B cell (primary cell): Measurements from ENCODE around the gene VMO1. TPM values are rescaled to one million over a fixed set of nuclear protein-coding genes. Genes with fewer than 3 reads are reported as not detected.
A peak's percentile ranks its signal among the peaks of the same experiment; 100 is the strongest.

ENCODE experiments used
- ATAC-seq: fragments of 200-7000 bp; cut with Tn5 transposase; one replicate; pipeline ENCODE4 v1.10.0; 2021; ENCODE audit warnings: low read depth, mild to moderate bottlenecking, moderate number of reproducible peaks, moderate library complexity
- CTCF ChIA-PET: fragments of 350-600 bp; sonication (Branson Sonifier 250); formaldehyde crosslinking; loops from one replicate; lab custom pipeline; 2021; ENCODE audit warnings: antibody characterized with exemption, inconsistent platforms; lab: Charles Lee
- POLR2A ChIA-PET: fragments of 350-600 bp; sonication (Branson Sonifier 250); formaldehyde crosslinking; loops from one replicate; lab custom pipeline; 2021; ENCODE audit warnings: antibody characterized with exemption; lab: Charles Lee
- DNase-seq: peaks from one replicate; pipeline ENCODE4 v3.0.0; 2013
- H2AFZ ChIP-seq: 2 replicates; pipeline ENCODE4 v1.6.1; 2012; ENCODE audit warnings: mild to moderate bottlenecking, low read depth, low read length; ENCODE audit not compliant: insufficient read depth, poor library complexity, severe bottlenecking
- H3K27ac ChIP-seq, 2 donors: 1 replicate in 1 of 2; 2 replicates in 1 of 2; pipeline ENCODE4 v1.5.1; 2012 to 2013; ENCODE audit warnings: low read length in 2 of 2, mild to moderate bottlenecking in 2 of 2, moderate library complexity in 1 of 2
- H3K27me3 ChIP-seq, 4 experiments: fragments of 200-600 bp in 1 of 4; sonication (generic) in 1 of 4; replicated peaks in 1 of 4; 1 replicate in 2 of 4; 2 replicates in 2 of 4; pipeline versions ENCODE4 v1.6.1 to v1.7.0; 2013 to 2016; ENCODE audit warnings: low read length in 3 of 4, mild to moderate bottlenecking in 2 of 4, mixed read lengths in 1 of 4, moderate library complexity in 1 of 4; ENCODE audit not compliant: insufficient read depth in 4 of 4, control insufficient read depth in 3 of 4; ENCODE audit errors: control extremely low read depth in 1 of 4
- H3K36me3 ChIP-seq, 2 experiments: replicated peaks in 1 of 2; 1 replicate in 1 of 2; 2 replicates in 1 of 2; pipeline versions ENCODE4 v1.6.1 to v1.7.1; 2013; ENCODE audit warnings: low read length in 1 of 2; ENCODE audit not compliant: insufficient read depth in 2 of 2, control insufficient read depth in 1 of 2; ENCODE audit errors: control extremely low read depth in 1 of 2, extremely low read depth in 1 of 2
- H3K4me1 ChIP-seq, 2 donors: fragments of 200-600 bp in 1 of 2; sonication (generic) in 1 of 2; 1 replicate in 1 of 2; 2 replicates in 1 of 2; pipeline versions ENCODE4 v1.5.1 to v1.6.1; 2013 to 2017; ENCODE audit warnings: low read length in 2 of 2; ENCODE audit not compliant: control insufficient read depth in 2 of 2, insufficient read depth in 2 of 2
- H3K4me2 ChIP-seq: replicated peaks from 2 replicates; pipeline ENCODE3; 2012; ENCODE audit warnings: mild to moderate bottlenecking, low read depth, low read length; ENCODE audit not compliant: poor library complexity, severe bottlenecking
- H3K4me3 ChIP-seq, 5 experiments: fragments of 200-600 bp in 1 of 5; sonication (generic) in 1 of 5; 1 replicate in 3 of 5; 2 replicates in 2 of 5; pipeline versions ENCODE4 v1.5.1 to v1.7.0; 2011 to 2016; ENCODE audit warnings: low read length in 4 of 5, mild to moderate bottlenecking in 4 of 5, low read depth in 2 of 5, control low read depth in 1 of 5, moderate library complexity in 1 of 5; ENCODE audit not compliant: insufficient read depth in 1 of 5; ENCODE audit errors: control extremely low read depth in 1 of 5, extremely low read depth in 1 of 5
- H3K79me2 ChIP-seq: fragments of 200-600 bp; sonication (generic); one replicate; pipeline ENCODE4 v1.6.0; 2016; ENCODE audit warnings: low read length; ENCODE audit not compliant: control insufficient read depth, insufficient read depth
- H3K9ac ChIP-seq: fragments of 200-600 bp; sonication (generic); 2 replicates; pipeline ENCODE4 v1.6.1; 2017; ENCODE audit warnings: mild to moderate bottlenecking, low read length, moderate library complexity
- H3K9me3 ChIP-seq, 3 donors: one replicate each; pipeline versions ENCODE4 v1.6.1 to v1.7.1; 2013; ENCODE audit warnings: low read length in 2 of 3; ENCODE audit not compliant: control insufficient read depth in 2 of 3, insufficient read depth in 1 of 3; ENCODE audit errors: control extremely low read depth in 1 of 3
- H4K20me1 ChIP-seq: 2 replicates; pipeline ENCODE4 v1.6.0; 2012; ENCODE audit warnings: mild to moderate bottlenecking, low read length; ENCODE audit not compliant: insufficient read depth, control insufficient read depth, poor library complexity, severe bottlenecking
- H3K27ac Mint-ChIP-seq: one replicate; pipeline ENCODE4 v1.8.0; 2021; ENCODE audit warnings: mixed read lengths
- H3K27me3 Mint-ChIP-seq: one replicate; pipeline ENCODE4 v1.8.0; 2021; ENCODE audit warnings: mixed read lengths
- H3K4me1 Mint-ChIP-seq: one replicate; pipeline ENCODE4 v1.8.0; 2021; ENCODE audit warnings: mixed read lengths
- H3K4me3 Mint-ChIP-seq: one replicate; pipeline ENCODE4 v1.8.0; 2021; ENCODE audit warnings: mixed read lengths
- H3K9me3 Mint-ChIP-seq: one replicate; pipeline ENCODE4 v1.8.0; 2022; ENCODE audit warnings: mixed read lengths; ENCODE audit not compliant: insufficient read depth
- CTCF ChIP-seq: fragments of 200-600 bp; IDR thresholded peaks from one replicate; pipeline ENCODE4 v1.8.0; 2022; ENCODE audit warnings: antibody characterized with exemption, mild to moderate bottlenecking
- EZH2 ChIP-seq: IDR thresholded peaks from 2 replicates; pipeline ENCODE4 v1.6.1; 2012; ENCODE audit warnings: borderline replicate concordance, low read depth, mild to moderate bottlenecking, moderate library complexity, low read length; ENCODE audit not compliant: insufficient read depth, poor library complexity, severe bottlenecking
- WGBS: methylation state at CpG from one replicate; pipeline ENCODE4 v1.1.5; 2013; ENCODE audit warnings: missing lambda C conversion rate; ENCODE audit not compliant: insufficient coverage; 5-methylcytosine and 5-hydroxymethylcytosine counted together
- intact Hi-C: fragments of 100-400 bp; cut with micrococcal nuclease; formaldehyde crosslinking; loops from one replicate; pipeline ENCODE4 v1.10.0; 2022
- polyA plus RNA-seq: library from polyadenylated mRNA; depleted of rRNA; stranded (reverse); fragments of >200 nt; gene quantifications from 2 replicates; pipeline ENCODE4 v1.2.3, GENCODE V29; 2012
- total RNA-seq, 2 donors: library from RNA; stranded (reverse); fragments of 120-200 nt in 1 of 2; gene quantifications; 1 replicate in 1 of 2; 2 replicates in 1 of 2; pipeline versions ENCODE4 v1.2.3 to v1.2.4, GENCODE V29; 2013 to 2022

The VMO1 gene
- total and polyA plus RNA-seq, 2 donors (not counting 1 experiment from before 2014, with no cell fraction given) = 0.57 TPM; not detected in 1

- ATAC-seq = no peak
These were observed 50.1 kb downstream of the VMO1 start for GRCh38 chr17:4735876-4736651.

More at GRCh38 chr17:4735876-4736651, 50.1 kb downstream of the VMO1 start:
- H3K27ac ChIP-seq = peak overlapping the region in 1 of 2 donors; percentile 29
- H4K20me1 ChIP-seq = peaks cover 13% of the 10 kb centered on the region
- Mint-ChIP-seq H3K27me3 (no peaks in the 10 kb centered on the region), H3K4me1 (peaks cover 60% of the 10 kb centered on the region), H3K9me3 (no peaks in the 10 kb centered on the region), H3K4me3 (peak overlapping the region; percentile 19), H3K27ac (peak overlapping the region; percentile 87)
- H3K9ac ChIP-seq = no peak overlapping the region
- peaks cover 14% of the 10 kb centered on the region for H3K79me2 ChIP-seq
- peaks cover 0 to 4% (median 0%) of the 10 kb centered on the region in 4 experiments for H3K27me3 ChIP-seq
- ChIA-PET CTCF (interaction anchor here (1.2 to 1.5 kb wide), 3 partner anchors 26 to 54 kb away, joined by 3 to 6 read pairs (median 5); partner anchors contain the start of gene ARRB2), POLR2A (no interaction called here)
- no peak overlapping the region for H2AFZ ChIP-seq
- no peak for DNase-seq
- TF ChIP-seq EZH2 (no peak), CTCF (no peak)
- peaks cover 42 to 60% of the 10 kb centered on the region in 2 donors for H3K4me1 ChIP-seq
- intact Hi-C loops = no loop called here
- no peak overlapping the region for H3K4me3 ChIP-seq
- H3K36me3 ChIP-seq = no peaks in the 10 kb centered on the region
- H3K9me3 ChIP-seq = no peaks in the 10 kb centered on the region
- no peak overlapping the region for H3K4me2 ChIP-seq
- 47% methylated on average over 4 of the region's 9 CpGs for WGBS

Other genes with a start within 250 kb of the VMO1 start
- gene MYBBP1A, start 231.0 kb downstream of the VMO1 start, total RNA-seq = 65.8 and 72.4 TPM in 2 replicates
- gene MYBBP1A, start 231.0 kb downstream of the VMO1 start, polyA plus RNA-seq = 72.6 and 74.4 TPM in 2 replicates
- not detected in 2 replicates for gene GGT6, start 225.8 kb downstream of the VMO1 start, total RNA-seq
- gene GGT6, start 225.8 kb downstream of the VMO1 start, polyA plus RNA-seq = not detected in 2 replicates
- gene SMTNL2, start 201.8 kb downstream of the VMO1 start, total RNA-seq = not detected in 2 replicates
- not detected in 2 replicates for gene SMTNL2, start 201.8 kb downstream of the VMO1 start, polyA plus RNA-seq
- gene ALOX15, start 144.7 kb downstream of the VMO1 start, total RNA-seq = not detected in 2 replicates
- gene ALOX15, start 144.7 kb downstream of the VMO1 start, polyA plus RNA-seq = 0.10 and 0.13 TPM in 2 replicates
- 71.8 and 80.9 TPM in 2 replicates for gene PELP1, start 82.2 kb downstream of the VMO1 start, total RNA-seq
- 34.9 and 46.1 TPM in 2 replicates for gene PELP1, start 82.2 kb downstream of the VMO1 start, polyA plus RNA-seq
- gene ARRB2, start 75.7 kb downstream of the VMO1 start, total RNA-seq = 148 and 164 TPM in 2 replicates
- gene ARRB2, start 75.7 kb downstream of the VMO1 start, polyA plus RNA-seq = 86.8 and 111 TPM in 2 replicates
- 25.5 and 30.7 TPM in 2 replicates for gene MED11, start 54.9 kb downstream of the VMO1 start, total RNA-seq
- 25.3 and 49.1 TPM in 2 replicates for gene MED11, start 54.9 kb downstream of the VMO1 start, polyA plus RNA-seq
- gene ZMYND15, start 46.5 kb downstream of the VMO1 start, total RNA-seq = 2.1 and 2.5 TPM in 2 replicates
- 0.72 and 0.82 TPM in 2 replicates for gene ZMYND15, start 46.5 kb downstream of the VMO1 start, polyA plus RNA-seq
- gene CXCL16, start 46.4 kb downstream of the VMO1 start, total RNA-seq = 19.3 and 22.0 TPM in 2 replicates
- gene CXCL16, start 46.4 kb downstream of the VMO1 start, polyA plus RNA-seq = 10.9 and 13.8 TPM in 2 replicates
- gene TM4SF5, start 14.5 kb downstream of the VMO1 start, total RNA-seq = not detected in 2 replicates
- not detected in 2 replicates for gene TM4SF5, start 14.5 kb downstream of the VMO1 start, polyA plus RNA-seq
- not detected in 2 replicates for gene GLTPD2, start 2.6 kb upstream of the VMO1 start, total RNA-seq
- not detected in 2 replicates for gene GLTPD2, start 2.6 kb upstream of the VMO1 start, polyA plus RNA-seq
- gene PSMB6, start 9.8 kb upstream of the VMO1 start, total RNA-seq = 55.7 and 56.0 TPM in 2 replicates
- 65.2 and 73.2 TPM in 2 replicates for gene PSMB6, start 9.8 kb upstream of the VMO1 start, polyA plus RNA-seq
- 69.2 and 72.1 TPM in 2 replicates for gene PLD2, start 20.8 kb upstream of the VMO1 start, total RNA-seq
- 53.1 and 54.5 TPM in 2 replicates for gene PLD2, start 20.8 kb upstream of the VMO1 start, polyA plus RNA-seq
- gene MINK1, start 47.0 kb upstream of the VMO1 start, total RNA-seq = 108 and 109 TPM in 2 replicates
- 160 and 190 TPM in 2 replicates for gene MINK1, start 47.0 kb upstream of the VMO1 start, polyA plus RNA-seq
- gene C17orf107, start 113.2 kb upstream of the VMO1 start, total RNA-seq = 2.5 and 3.9 TPM in 2 replicates
- gene C17orf107, start 113.2 kb upstream of the VMO1 start, polyA plus RNA-seq = 4.6 and 9.4 TPM in 2 replicates
- gene CHRNE, start 116.7 kb upstream of the VMO1 start, total RNA-seq = 0.99 and 1.0 TPM in 2 replicates
- 3.0 and 4.7 TPM in 2 replicates for gene CHRNE, start 116.7 kb upstream of the VMO1 start, polyA plus RNA-seq
- gene GP1BA, start 145.9 kb upstream of the VMO1 start, total RNA-seq = not detected in 2 replicates
- gene GP1BA, start 145.9 kb upstream of the VMO1 start, polyA plus RNA-seq = 0.06 and 0.07 TPM in 2 replicates
- 32.3 and 42.7 TPM in 2 replicates for gene SLC25A11, start 153.7 kb upstream of the VMO1 start, total RNA-seq
- gene SLC25A11, start 153.7 kb upstream of the VMO1 start, polyA plus RNA-seq = 26.1 and 44.4 TPM in 2 replicates
- 131 and 143 TPM in 2 replicates for gene RNF167, start 153.9 kb upstream of the VMO1 start, total RNA-seq
- gene RNF167, start 153.9 kb upstream of the VMO1 start, polyA plus RNA-seq = 114 and 186 TPM in 2 replicates
- gene PFN1, start 162.2 kb upstream of the VMO1 start, total RNA-seq = 307 and 330 TPM in 2 replicates
- 609 and 618 TPM in 2 replicates for gene PFN1, start 162.2 kb upstream of the VMO1 start, polyA plus RNA-seq
- gene ENO3, start 164.8 kb upstream of the VMO1 start, total RNA-seq = 32.5 and 34.8 TPM in 2 replicates
- 35.4 and 50.1 TPM in 2 replicates for gene ENO3, start 164.8 kb upstream of the VMO1 start, polyA plus RNA-seq
- 52.5 and 53.6 TPM in 2 replicates for gene SPAG7, start 181.5 kb upstream of the VMO1 start, total RNA-seq
- 43.4 and 46.9 TPM in 2 replicates for gene SPAG7, start 181.5 kb upstream of the VMO1 start, polyA plus RNA-seq
- gene CAMTA2, start 201.3 kb upstream of the VMO1 start, total RNA-seq = 57.6 and 57.9 TPM in 2 replicates
- 37.1 and 48.3 TPM in 2 replicates for gene CAMTA2, start 201.3 kb upstream of the VMO1 start, polyA plus RNA-seq
- gene INCA1, start 211.2 kb upstream of the VMO1 start, total RNA-seq = 0.30 and 0.51 TPM in 2 replicates
- 0.45 and 0.60 TPM in 2 replicates for gene INCA1, start 211.2 kb upstream of the VMO1 start, polyA plus RNA-seq
- gene KIF1C, start 211.6 kb upstream of the VMO1 start, total RNA-seq = 29.6 and 41.5 TPM in 2 replicates
- 2.9 and 5.7 TPM in 2 replicates for gene KIF1C, start 211.6 kb upstream of the VMO1 start, polyA plus RNA-seq
- gene SLC52A1, start 249.1 kb upstream of the VMO1 start, total RNA-seq = not detected in 2 replicates
- gene SLC52A1, start 249.1 kb upstream of the VMO1 start, polyA plus RNA-seq = not detected in 2 replicates